DND-41 (cell line): ENCODE results near the gene CDCA3.

ENCODE experiments used
- ATAC-seq: fragments of 200-7000 bp; cut with Tn5 transposase; 3 replicates; pipeline ENCODE4 v1.9.1; 2021; ENCODE audit warnings: low read depth; ENCODE audit not compliant: insufficient read depth
- DNase-seq: peaks from one replicate; pipeline ENCODE4 v3.0.0-alpha.2; 2020
- H2AFZ ChIP-seq: 2 replicates; pipeline ENCODE4 v1.6.0; 2012; ENCODE audit warnings: low read depth, low read length
- H3K27ac ChIP-seq: 2 replicates; pipeline ENCODE4 v1.5.1; 2012; ENCODE audit warnings: low read length, inconsistent platforms
- H3K27me3 ChIP-seq: fragments of 200-600 bp; sonication (generic); 2 replicates; pipeline ENCODE4 v1.6.0; 2012; ENCODE audit warnings: low read length, mild to moderate bottlenecking, inconsistent platforms; ENCODE audit not compliant: insufficient read depth, poor library complexity
- H3K36me3 ChIP-seq: 2 replicates; pipeline ENCODE4 v1.5.1; 2012; ENCODE audit warnings: low read length, inconsistent platforms; ENCODE audit not compliant: insufficient read depth
- H3K4me1 ChIP-seq: 2 replicates; pipeline ENCODE4 v1.5.1; 2012; ENCODE audit warnings: mild to moderate bottlenecking, low read length; ENCODE audit not compliant: insufficient read depth
- H3K4me2 ChIP-seq: 2 replicates; pipeline ENCODE4 v1.6.0; 2012; ENCODE audit warnings: mild to moderate bottlenecking, moderate library complexity, low read length, inconsistent platforms; ENCODE audit not compliant: insufficient read depth
- H3K4me3 ChIP-seq, 2 experiments: fragments of 200-600 bp in 1 of 2; shearing (Covaris generic) in 1 of 2; 2 replicates each; pipeline ENCODE4 v1.5.1; 2012 to 2016; ENCODE audit warnings: inconsistent platforms in 2 of 2, low read length in 2 of 2, mild to moderate bottlenecking in 2 of 2, low read depth in 1 of 2, moderate library complexity in 1 of 2
- H3K79me2 ChIP-seq: 2 replicates; pipeline ENCODE4 v1.6.0; 2012; ENCODE audit warnings: low read length, inconsistent platforms; ENCODE audit not compliant: insufficient read depth
- H3K9ac ChIP-seq: 2 replicates; pipeline ENCODE4 v1.6.0; 2012; ENCODE audit warnings: low read depth, mild to moderate bottlenecking, inconsistent platforms, low read length, moderate library complexity
- H3K9me3 ChIP-seq: 2 replicates; pipeline ENCODE4 v1.5.1; 2012; ENCODE audit warnings: low read length, moderate library complexity, mild to moderate bottlenecking, inconsistent platforms; ENCODE audit not compliant: insufficient read depth, severe bottlenecking
- H4K20me1 ChIP-seq: 2 replicates; pipeline ENCODE4 v1.6.0; 2012; ENCODE audit warnings: low read length; ENCODE audit not compliant: insufficient read depth
- CTCF ChIP-seq: IDR thresholded peaks from 2 replicates; pipeline ENCODE4 v1.5.1; 2012; ENCODE audit warnings: borderline replicate concordance, low read length, moderate library complexity, mild to moderate bottlenecking; ENCODE audit not compliant: poor library complexity, severe bottlenecking; ENCODE audit errors: extremely low read depth
- EZH2 ChIP-seq: IDR thresholded peaks from 3 replicates; pipeline ENCODE4 v1.6.1; 2012; ENCODE audit warnings: borderline replicate concordance, low read depth, mild to moderate bottlenecking, moderate library complexity, low read length, inconsistent platforms; ENCODE audit not compliant: severe bottlenecking

CDCA3 gene

GRCh38 chr12:6827437-6827911 is 23.6 kb downstream of the CDCA3 start:
- H3K9ac ChIP-seq, result no peak overlapping the region
- peak; percentile 53 for ATAC-seq

GRCh38 chr12:6826734-6827436 is 24.2 kb downstream of the CDCA3 start:
- DNase-seq (no peak), ATAC-seq (no peak)
- Histone ChIP-seq H3K4me1 (peaks cover 19% of the 10 kb centered on the region), H3K27me3 (peaks cover 92% of the 10 kb centered on the region), H3K4me3 (no peak overlapping the region), H3K4me2 (peak overlapping the region; percentile 5; the same call in 1 of the 2 replicates), H4K20me1 (peaks cover 17% of the 10 kb centered on the region), H3K9me3 (no peaks in the 10 kb centered on the region), H3K79me2 (no peaks in the 10 kb centered on the region), H2AFZ (no peak overlapping the region), H3K27ac (no peak overlapping the region), H3K36me3 (no peaks in the 10 kb centered on the region), H3K9ac (no peak overlapping the region)
- TF ChIP-seq CTCF, result no peak
- TF ChIP-seq EZH2, result no peak

More at GRCh38 chr12:6827437-6827911, 23.6 kb downstream of the CDCA3 start:
- Histone ChIP-seq H4K20me1 (peaks cover 13% of the 10 kb centered on the region), H2AFZ (no peak overlapping the region), H3K27me3 (peaks cover 87% of the 10 kb centered on the region), H3K27ac (no peak overlapping the region), H3K79me2 (no peaks in the 10 kb centered on the region), H3K4me1 (peaks cover 15% of the 10 kb centered on the region), H3K36me3 (no peaks in the 10 kb centered on the region), H3K4me3 (no peak overlapping the region), H3K9me3 (no peaks in the 10 kb centered on the region), H3K4me2 (peak overlapping the region; percentile 5; the same call in 1 of the 2 replicates)
- TF ChIP-seq EZH2 (peak; percentile 45), CTCF (no peak)
- DNase-seq, result peak; percentile 62

- TF ChIP-seq EZH2 (no peak), CTCF (no peak)
- Histone ChIP-seq H2AFZ (no peak overlapping the region), H4K20me1 (peaks cover 17% of the 10 kb centered on the region), H3K9ac (no peak overlapping the region), H3K79me2 (no peaks in the 10 kb centered on the region), H3K4me1 (peaks cover 25% of the 10 kb centered on the region), H3K27me3 (peaks cover 89% of the 10 kb centered on the region), H3K9me3 (no peaks in the 10 kb centered on the region), H3K4me3 (no peak overlapping the region), H3K36me3 (no peaks in the 10 kb centered on the region), H3K4me2 (no peak overlapping the region), H3K27ac (no peak overlapping the region)
- ATAC-seq, result no peak
- no peak for DNase-seq
Observed at GRCh38 chr12:6826125-6826733, 24.9 kb downstream of the CDCA3 start.
